Endothelial cell of umbilical vein (primary cell): ENCODE measurements around the gene L3MBTL3. TPM values are rescaled to one million over a fixed set of nuclear protein-coding genes. Genes with fewer than 3 reads are reported as not detected.

Source experiments
- BruUV-seq: library from RNA; stranded (reverse); fragments of 400-500 nt; replicated peaks from 2 replicates; lab custom pipeline; 2021; lab: Mats Ljungman, UMichigan
- CTCF ChIA-PET: fragments of 300-600, 350-600 bp; sonication (Branson Sonifier 250); formaldehyde crosslinking; loops from one replicate; lab custom pipeline; 2021; ENCODE audit warnings: antibody characterized with exemption, inconsistent platforms; lab: Charles Lee
- POLR2A ChIA-PET: fragments of 300-600, 350-600 bp; sonication (Branson Sonifier 250); formaldehyde crosslinking; loops from one replicate; lab custom pipeline; 2021; ENCODE audit warnings: antibody characterized with exemption, inconsistent platforms; lab: Charles Lee
- DNase-seq: peaks from one replicate; pipeline ENCODE4 v3.0.0-alpha.2; 2011; ENCODE audit warnings: low read depth, low spot score
- FAIRE-seq: peaks from 2 replicates; lab custom pipeline; 2011; peaks lifted over from hg19 to GRCh38; lab: Jason Lieb, UNC
- H2AFZ ChIP-seq: 2 replicates; pipeline ENCODE4 v1.6.0; 2012; ENCODE audit warnings: low read depth, low read length, control low read depth, inconsistent platforms
- H3K27ac ChIP-seq: 2 replicates; pipeline ENCODE4 v1.5.1; 2011; ENCODE audit warnings: low read depth, mild to moderate bottlenecking, control low read depth, low read length, moderate library complexity; ENCODE audit not compliant: insufficient read depth
- H3K27me3 ChIP-seq, 2 experiments: 2 replicates each; pipeline versions ENCODE4 v1.6.0 to v1.6.1; 2011; ENCODE audit warnings: low read length in 2 of 2, mixed read lengths in 1 of 2; ENCODE audit not compliant: control insufficient read depth in 2 of 2, insufficient read depth in 2 of 2
- H3K36me3 ChIP-seq, 2 experiments: 2 replicates in 1 of 2; 3 replicates in 1 of 2; pipeline ENCODE4 v1.5.1; 2011; ENCODE audit warnings: low read length in 2 of 2, mild to moderate bottlenecking in 1 of 2, moderate library complexity in 1 of 2; ENCODE audit not compliant: control insufficient read depth in 2 of 2, insufficient read depth in 2 of 2; ENCODE audit errors: extremely low read depth in 1 of 2
- H3K4me1 ChIP-seq: 3 replicates; pipeline ENCODE4 v1.5.1; 2011; ENCODE audit warnings: mild to moderate bottlenecking, low read length; ENCODE audit not compliant: control insufficient read depth, insufficient read depth; ENCODE audit errors: extremely low read depth
- H3K4me2 ChIP-seq: 2 replicates; pipeline ENCODE4 v1.6.1; 2011; ENCODE audit warnings: low read length, control low read depth, mixed read lengths; ENCODE audit not compliant: insufficient read depth
- H3K4me3 ChIP-seq, 3 experiments: fragments of 200-600 bp in 1 of 3; sonication (generic), shearing (Covaris generic) in 1 of 3; replicated peaks in 1 of 3; 2 replicates each; pipeline ENCODE4 v1.5.1; 2011 to 2016; ENCODE audit warnings: control low read depth in 3 of 3, low read length in 3 of 3, mild to moderate bottlenecking in 2 of 3, inconsistent platforms in 1 of 3, low read depth in 1 of 3, moderate library complexity in 1 of 3; ENCODE audit not compliant: insufficient read depth in 1 of 3
- H3K79me2 ChIP-seq: 2 replicates; pipeline ENCODE4 v1.6.0; 2012; ENCODE audit warnings: low read length, inconsistent platforms; ENCODE audit not compliant: control insufficient read depth, insufficient read depth
- H3K9ac ChIP-seq: replicated peaks from 2 replicates; pipeline ENCODE3; 2011; ENCODE audit warnings: low read length, control low read depth; ENCODE audit not compliant: insufficient read depth; ENCODE audit errors: extremely low read depth
- H3K9me1 ChIP-seq: replicated peaks from 3 replicates; pipeline ENCODE4 v1.6.0; 2011; ENCODE audit warnings: mild to moderate bottlenecking, low read length; ENCODE audit not compliant: control insufficient read depth, insufficient read depth; ENCODE audit errors: extremely low read depth
- H3K9me3 ChIP-seq: replicated peaks from 2 replicates; pipeline ENCODE4 v1.5.1; 2012; ENCODE audit warnings: low read length, inconsistent platforms; ENCODE audit not compliant: control insufficient read depth, insufficient read depth
- H4K20me1 ChIP-seq: replicated peaks from 2 replicates; pipeline ENCODE3; 2011; ENCODE audit warnings: mild to moderate bottlenecking, low read length; ENCODE audit not compliant: control insufficient read depth, insufficient read depth; ENCODE audit errors: extremely low read depth
- CTCF ChIP-seq, 2 donors: IDR thresholded peaks; 1 replicate in 1 of 2; 2 replicates in 1 of 2; pipeline ENCODE4 v1.5.1; 2011; ENCODE audit warnings: low read length in 2 of 2, mild to moderate bottlenecking in 2 of 2, moderate library complexity in 2 of 2, control low read depth in 1 of 2, inconsistent platforms in 1 of 2, low read depth in 1 of 2; ENCODE audit not compliant: insufficient read depth in 1 of 2; ENCODE audit errors: extremely low read depth in 1 of 2
- EZH2 ChIP-seq: IDR thresholded peaks from 2 replicates; pipeline ENCODE4 v1.6.1; 2012; ENCODE audit warnings: borderline replicate concordance, low read depth, mild to moderate bottlenecking, moderate library complexity, low read length, inconsistent platforms; ENCODE audit not compliant: severe bottlenecking
- FOS ChIP-seq: IDR thresholded peaks from 2 replicates; pipeline ENCODE4 v1.6.1; 2011; ENCODE audit warnings: mild to moderate bottlenecking, low read length, moderate library complexity, borderline replicate concordance; ENCODE audit not compliant: insufficient read depth
- GATA2 ChIP-seq: IDR thresholded peaks from 2 replicates; pipeline ENCODE4 v1.7.0; 2011; ENCODE audit warnings: low read depth, mild to moderate bottlenecking, moderate library complexity, mixed read lengths, low read length; ENCODE audit not compliant: insufficient read length, insufficient read depth
- JUN ChIP-seq: IDR thresholded peaks from 2 replicates; pipeline ENCODE4 v1.6.1; 2011; ENCODE audit warnings: borderline replicate concordance, low read depth; ENCODE audit not compliant: insufficient read length, insufficient read depth
- MYC ChIP-seq: IDR thresholded peaks from one replicate; pipeline ENCODE4 v1.6.1; 2011; ENCODE audit warnings: mild to moderate bottlenecking, low read depth, low read length
- POLR2A ChIP-seq: IDR thresholded peaks from 2 replicates; pipeline ENCODE4 v1.6.1; 2012; ENCODE audit warnings: low read depth, mild to moderate bottlenecking, control low read depth, low read length
- POLR2AphosphoS5 ChIP-seq: IDR thresholded peaks from 2 replicates; pipeline ENCODE4 v1.6.1; 2012; ENCODE audit warnings: low read depth, mild to moderate bottlenecking, control low read depth, low read length, moderate library complexity; ENCODE audit not compliant: insufficient read depth
- dilution Hi-C: fragments of 300-500 bp; cut with MboI; formaldehyde crosslinking; loops from one replicate; pipeline ENCODE4 v1.15.0; 2019; ENCODE audit warnings: low sequenced_read_pairs; ENCODE audit not compliant: extremely low pct_ligation_motif_present
- intact Hi-C: fragments of 100-400 bp; cut with micrococcal nuclease; formaldehyde crosslinking; loops from one replicate; pipeline ENCODE4 v1.10.0; 2022
- polyA plus RNA-seq, 4 experiments: library from polyadenylated mRNA; depleted of rRNA in 3 of 4; stranded (reverse) in 3 of 4; unstranded in 1 of 4; fragments of >200 nt; gene quantifications; 2 replicates each; pipeline versions ENCODE4 v1.2.1 to v1.2.3, GENCODE V29; 2011 to 2012; ENCODE audit warnings: missing spikeins in 1 of 4
- total RNA-seq: library from RNA; stranded (reverse); gene quantifications from 2 replicates; pipeline ENCODE4 v1.2.3, GENCODE V29; 2021

Gene L3MBTL3
- total and polyA plus RNA-seq, 2 donors (not counting 3 experiments of a cell fraction or from before 2014, with no cell fraction given), result 26.5 to 86.1 TPM

- H3K27me3 ChIP-seq, result peaks cover 2 to 7% of the 10 kb centered on the region in 2 experiments
- H3K36me3 ChIP-seq, result no peaks in the 10 kb centered on the region
- H3K4me3 ChIP-seq, result no peak overlapping the region
- dilution Hi-C loops, result no loop called here
- no TSS peak for BruUV-seq
- TF ChIP-seq POLR2A (no peak), MYC (no peak), EZH2 (no peak)
- no peak overlapping the region for H3K4me2 ChIP-seq
- no peaks in the 10 kb centered on the region for H3K9me3 ChIP-seq
- intact Hi-C loops, result no loop called here
- no peaks in the 10 kb centered on the region for H4K20me1 ChIP-seq
- DNase-seq, result no peak
- no peak for FAIRE-seq
- no peaks in the 10 kb centered on the region for H3K4me1 ChIP-seq
- H2AFZ ChIP-seq, result no peak overlapping the region
- no peak overlapping the region for H3K27ac ChIP-seq
- no peaks in the 10 kb centered on the region for H3K79me2 ChIP-seq
- ChIA-PET CTCF (interaction anchor here (1.5 kb wide), 1 partner anchor 70 kb away, joined by 3 read pairs; no protein-coding TSS in a partner anchor), POLR2A (no interaction called here)
- H3K9me1 ChIP-seq, result no peaks in the 10 kb centered on the region
- no peak overlapping the region for H3K9ac ChIP-seq
Observed at GRCh38 chr6:130159956-130160355, 141.6 kb downstream of the L3MBTL3 start.

- CTCF ChIA-PET, result interaction anchor here (1.0 kb wide), 1 partner anchor 10 kb away, joined by 3 read pairs; no protein-coding TSS in a partner anchor
- dilution Hi-C loops, result no loop called here
Observed at GRCh38 chr6:130161683-130162404, 143.5 kb downstream of the L3MBTL3 start.

More at GRCh38 chr6:130161683-130162404, 143.5 kb downstream of the L3MBTL3 start:
- H3K27me3 ChIP-seq, result peaks cover 4 to 14% of the 10 kb centered on the region in 2 experiments
- no peaks in the 10 kb centered on the region for H3K79me2 ChIP-seq
- intact Hi-C loops, result no loop called here
- H3K36me3 ChIP-seq, result no peaks in the 10 kb centered on the region
- FAIRE-seq (no peak), DNase-seq (no peak)
- H3K9me1 ChIP-seq, result no peaks in the 10 kb centered on the region
- H4K20me1 ChIP-seq, result peaks cover 2% of the 10 kb centered on the region
- no peak overlapping the region for H3K4me3 ChIP-seq
- H2AFZ ChIP-seq, result no peak overlapping the region
- no peak overlapping the region for H3K27ac ChIP-seq
- no peak overlapping the region for H3K4me2 ChIP-seq
- H3K9me3 ChIP-seq, result no peaks in the 10 kb centered on the region
- TF ChIP-seq JUN (no peak), POLR2AphosphoS5 (no peak), EZH2 (no peak), FOS (no peak), CTCF (IDR thresholded peaks at IDR 0.05; ENCODE audit: extremely low read depth in 1 of 2, insufficient read depth in 1 of 2, low read depth in 1 of 2, low read length in 2 of 2) (no peak), POLR2A (no peak), GATA2 (no peak)
- BruUV-seq, result no TSS peak
- no peak overlapping the region for H3K9ac ChIP-seq
- H3K4me1 ChIP-seq, result no peaks in the 10 kb centered on the region
- POLR2A ChIA-PET, result no interaction called here
